Panc1 (cell line): ENCODE results near the gene NHP2.

Source experiments
- POLR2AphosphoS5 ChIP-seq: IDR thresholded peaks from 2 replicates; pipeline ENCODE4 v1.6.1; 2012; ENCODE audit warnings: mild to moderate bottlenecking, low read depth, low read length, moderate library complexity
- TF ChIP-seq, protein P1 (sequence below): fragments of 450-650 bp; IDR thresholded peaks from 2 replicates; pipeline ENCODE4 v1.5.1; 2017; ENCODE audit warnings: mild to moderate bottlenecking

DNA sequence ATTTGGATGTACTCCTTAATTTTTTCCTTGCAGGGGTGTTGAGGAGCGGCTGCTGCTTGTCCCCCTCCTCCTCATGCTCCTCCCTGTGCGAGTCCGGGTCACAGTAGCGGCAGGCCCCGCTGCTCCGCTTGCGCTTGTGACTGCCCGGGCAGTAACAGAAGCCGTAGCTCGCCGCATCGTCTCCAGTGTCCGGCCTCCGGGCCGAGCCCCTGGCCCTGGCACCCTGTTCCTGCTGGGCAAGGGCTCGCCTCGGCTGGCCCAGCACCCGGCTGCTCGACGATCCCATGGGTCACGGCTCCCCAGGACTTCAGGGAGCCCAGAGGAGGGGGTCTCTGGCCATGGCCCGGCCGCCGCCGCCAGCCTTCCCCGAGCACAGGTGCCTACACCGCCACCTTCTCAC is 33.3 kb upstream of the NHP2 start, which contains the start of gene GMCL2:
- TF ChIP-seq, protein P1, sequence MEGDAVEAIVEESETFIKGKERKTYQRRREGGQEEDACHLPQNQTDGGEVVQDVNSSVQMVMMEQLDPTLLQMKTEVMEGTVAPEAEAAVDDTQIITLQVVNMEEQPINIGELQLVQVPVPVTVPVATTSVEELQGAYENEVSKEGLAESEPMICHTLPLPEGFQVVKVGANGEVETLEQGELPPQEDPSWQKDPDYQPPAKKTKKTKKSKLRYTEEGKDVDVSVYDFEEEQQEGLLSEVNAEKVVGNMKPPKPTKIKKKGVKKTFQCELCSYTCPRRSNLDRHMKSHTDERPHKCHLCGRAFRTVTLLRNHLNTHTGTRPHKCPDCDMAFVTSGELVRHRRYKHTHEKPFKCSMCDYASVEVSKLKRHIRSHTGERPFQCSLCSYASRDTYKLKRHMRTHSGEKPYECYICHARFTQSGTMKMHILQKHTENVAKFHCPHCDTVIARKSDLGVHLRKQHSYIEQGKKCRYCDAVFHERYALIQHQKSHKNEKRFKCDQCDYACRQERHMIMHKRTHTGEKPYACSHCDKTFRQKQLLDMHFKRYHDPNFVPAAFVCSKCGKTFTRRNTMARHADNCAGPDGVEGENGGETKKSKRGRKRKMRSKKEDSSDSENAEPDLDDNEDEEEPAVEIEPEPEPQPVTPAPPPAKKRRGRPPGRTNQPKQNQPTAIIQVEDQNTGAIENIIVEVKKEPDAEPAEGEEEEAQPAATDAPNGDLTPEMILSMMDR = no peak
- TF ChIP-seq POLR2AphosphoS5 = no peak
